Transverse colon (tissue), 4 donors: ENCODE results near the gene LRRC4C.

Source experiments
- CTCF ChIP-seq, 5 experiments: fragments of 200-600 bp in 3 of 5; fragments of 450-650 bp in 2 of 5; sonication (generic) in 3 of 5; IDR thresholded peaks; 1 replicate in 2 of 5; 2 replicates in 3 of 5; pipeline ENCODE4 v1.5.1; 2016 to 2017; ENCODE audit warnings: antibody characterized with exemption in 5 of 5, inconsistent platforms in 3 of 5, mild to moderate bottlenecking in 2 of 5, moderate library complexity in 1 of 5
- POLR2A ChIP-seq: fragments of 450-650 bp; IDR thresholded peaks from one replicate; pipeline ENCODE4 v1.6.1; 2016; ENCODE audit warnings: antibody characterized with exemption, mild to moderate bottlenecking, moderate library complexity
- POLR2AphosphoS5 ChIP-seq, 3 donors: sonication (generic); formaldehyde crosslinking; IDR thresholded peaks; one replicate each; pipeline ENCODE4 v1.6.1; 2016; ENCODE audit warnings: antibody characterized with exemption in 3 of 3

- TF ChIP-seq POLR2A (no peak), CTCF (IDR thresholded peaks at IDR 0.05) (no peak), POLR2AphosphoS5 (IDR thresholded peaks at IDR 0.05) (no peak)
These were observed 852.7 kb downstream of the LRRC4C start for GRCh38 chr11:40606800-40607199.
